Mesothelial cell of epicardium (in vitro differentiated cells): Measurements from ENCODE around the gene IL12A. TPM values are rescaled to one million over a fixed set of nuclear protein-coding genes. Genes with fewer than 3 reads are reported as not detected.
A peak's percentile ranks its signal among the peaks of the same experiment; 100 is the strongest.

ENCODE experiments used
- DNase-seq, 2 experiments: peaks; one replicate each; pipeline ENCODE4 v3.0.0; 2021; ENCODE audit warnings: low spot score in 2 of 2; ENCODE audit not compliant: unreplicated experiment in 2 of 2
- H3K27ac Mint-ChIP-seq: 2 replicates; pipeline ENCODE4 v1.8.0; 2021; ENCODE audit warnings: mixed read lengths
- H3K27me3 Mint-ChIP-seq: 2 replicates; pipeline ENCODE4 v1.8.0; 2021; ENCODE audit warnings: low read depth, mixed read lengths
- H3K36me3 Mint-ChIP-seq: 2 replicates; pipeline ENCODE4 v1.8.0; 2021; ENCODE audit warnings: mixed read lengths
- H3K4me1 Mint-ChIP-seq: 2 replicates; pipeline ENCODE4 v1.8.0; 2021; ENCODE audit warnings: mixed read lengths
- H3K4me3 Mint-ChIP-seq: 2 replicates; pipeline ENCODE4 v1.8.0; 2021; ENCODE audit warnings: mild to moderate bottlenecking, moderate library complexity, mixed read lengths
- H3K9me3 Mint-ChIP-seq: 2 replicates; pipeline ENCODE4 v1.8.0; 2021; ENCODE audit warnings: mixed read lengths
- CTCF ChIP-seq: fragments of 200-600 bp; sonication (generic); IDR thresholded peaks from one replicate; pipeline ENCODE4 v1.5.0; 2021; ENCODE audit warnings: antibody characterized with exemption; ENCODE audit not compliant: unreplicated experiment
- total RNA-seq: library from RNA; stranded (reverse); gene quantifications from 3 replicates; pipeline ENCODE4 v1.2.1, GENCODE V29; 2021

Gene IL12A
- total RNA-seq, 1 donor from 2014 or later: not detected

GRCh38 chr3:160022068-160022467, 33.4 kb downstream of the IL12A start:
- no peaks in the 10 kb centered on the region for H3K9me3 Mint-ChIP-seq
- no peaks in the 10 kb centered on the region for H3K4me1 Mint-ChIP-seq
- DNase-seq: no peak
- H3K27me3 Mint-ChIP-seq: peaks cover 9% of the 10 kb centered on the region
- H3K4me3 Mint-ChIP-seq: no peak overlapping the region
- no peak overlapping the region for H3K27ac Mint-ChIP-seq
- TF ChIP-seq CTCF: no peak
- no peaks in the 10 kb centered on the region for H3K36me3 Mint-ChIP-seq

- no peaks in the 10 kb centered on the region for H3K4me1 Mint-ChIP-seq
- peaks cover 7% of the 10 kb centered on the region for H3K27me3 Mint-ChIP-seq
- DNase-seq: no peak
- H3K27ac Mint-ChIP-seq: no peak overlapping the region
- no peak for TF ChIP-seq CTCF
- H3K36me3 Mint-ChIP-seq: no peaks in the 10 kb centered on the region
- H3K9me3 Mint-ChIP-seq: no peaks in the 10 kb centered on the region
- no peak overlapping the region for H3K4me3 Mint-ChIP-seq
Observed at GRCh38 chr3:160023476-160023875, 34.8 kb downstream of the IL12A start.

- H3K27me3 Mint-ChIP-seq: no peaks in the 10 kb centered on the region
- H3K4me1 Mint-ChIP-seq: no peaks in the 10 kb centered on the region
- H3K4me3 Mint-ChIP-seq: no peak overlapping the region
- H3K27ac Mint-ChIP-seq: no peak overlapping the region
- H3K36me3 Mint-ChIP-seq: no peaks in the 10 kb centered on the region
- DNase-seq: no peak
- no peak for TF ChIP-seq CTCF
- H3K9me3 Mint-ChIP-seq: no peaks in the 10 kb centered on the region
Observed at GRCh38 chr3:160027541-160028195, 39.0 kb downstream of the IL12A start.

- Mint-ChIP-seq H3K27ac (no peak overlapping the region), H3K4me3 (no peak overlapping the region), H3K9me3 (no peaks in the 10 kb centered on the region), H3K36me3 (no peaks in the 10 kb centered on the region), H3K4me1 (peaks cover 6% of the 10 kb centered on the region), H3K27me3 (peaks cover 50% of the 10 kb centered on the region)
- no peak for TF ChIP-seq CTCF
- DNase-seq: no peak
Observed at GRCh38 chr3:160035757-160036156, 47.1 kb downstream of the IL12A start.

- no peak for TF ChIP-seq CTCF
- no peaks in the 10 kb centered on the region for H3K36me3 Mint-ChIP-seq
- H3K4me3 Mint-ChIP-seq: peak overlapping the region; percentile 70
- H3K4me1 Mint-ChIP-seq: peaks cover 6% of the 10 kb centered on the region
- DNase-seq: peak; percentile 26 to 56
- peaks cover 23% of the 10 kb centered on the region for H3K9me3 Mint-ChIP-seq
- peaks cover 61% of the 10 kb centered on the region for H3K27me3 Mint-ChIP-seq
- no peak overlapping the region for H3K27ac Mint-ChIP-seq
Observed at GRCh38 chr3:160038862-160039562, 50.4 kb downstream of the IL12A start.
